T-cell (primary cell): ENCODE measurements around the gene PNPLA1. TPM values are rescaled to one million over a fixed set of nuclear protein-coding genes. Genes with fewer than 3 reads are reported as not detected.

Source experiments
- ATAC-seq, 4 experiments: fragments of 200-7000 bp in 3 of 4; fragments of 150-1000 bp in 1 of 4; cut with Tn5 transposase; replicated peaks in 1 of 4; 1 replicate in 3 of 4; 2 replicates in 1 of 4; pipeline ENCODE4 v1.10.0; 2021; ENCODE audit warnings: moderate library complexity in 3 of 4, mild to moderate bottlenecking in 2 of 4, moderate number of reproducible peaks in 1 of 4
- CTCF ChIA-PET, 2 donors: fragments of 300-600 bp; sonication (Branson Sonifier 250); formaldehyde crosslinking; loops; one replicate each; lab custom pipeline; 2022; ENCODE audit warnings: antibody characterized with exemption in 2 of 2; lab: Charles Lee
- POLR2A ChIA-PET, 2 donors: fragments of 300-600 bp; sonication (Branson Sonifier 250); formaldehyde crosslinking; loops; one replicate each; lab custom pipeline; 2022; ENCODE audit warnings: antibody characterized with exemption in 2 of 2; lab: Charles Lee
- DNase-seq, 35 experiments: peaks; one replicate each; pipeline versions ENCODE4 v3.0.0 to v3.0.0-alpha.2; 2013 to 2023
- H3K27ac ChIP-seq: one replicate; pipeline ENCODE4 v1.5.1; 2013; ENCODE audit warnings: low read length
- H3K27me3 ChIP-seq, 2 experiments: replicated peaks in 1 of 2; 1 replicate in 1 of 2; 2 replicates in 1 of 2; pipeline versions ENCODE4 v1.6.1 to v1.7.0; 2013; ENCODE audit warnings: low read length in 1 of 2, mixed read lengths in 1 of 2; ENCODE audit not compliant: control insufficient read depth in 2 of 2, insufficient read depth in 2 of 2; ENCODE audit errors: extremely low read depth in 1 of 2
- H3K36me3 ChIP-seq, 2 donors: 1 replicate in 1 of 2; 2 replicates in 1 of 2; pipeline versions ENCODE4 v1.6.1 to v1.7.0; 2013; ENCODE audit warnings: low read length in 1 of 2; ENCODE audit not compliant: control insufficient read depth in 2 of 2, insufficient read depth in 1 of 2; ENCODE audit errors: extremely low read depth in 1 of 2
- H3K4me1 ChIP-seq, 2 experiments: 1 replicate in 1 of 2; 2 replicates in 1 of 2; pipeline versions ENCODE4 v1.6.1 to v1.7.0; 2013; ENCODE audit warnings: low read length in 2 of 2, mixed read lengths in 1 of 2; ENCODE audit not compliant: insufficient read depth in 2 of 2, control insufficient read depth in 1 of 2; ENCODE audit errors: extremely low read depth in 1 of 2
- H3K4me3 ChIP-seq, 2 donors: 1 replicate in 1 of 2; 2 replicates in 1 of 2; pipeline versions ENCODE4 v1.5.1 to v1.7.0; 2013; ENCODE audit warnings: mild to moderate bottlenecking in 2 of 2, low read length in 1 of 2, moderate library complexity in 1 of 2; ENCODE audit not compliant: control insufficient read depth in 1 of 2; ENCODE audit errors: extremely low read depth in 1 of 2
- H3K9me3 ChIP-seq: 2 replicates; pipeline ENCODE4 v1.7.0; 2013
- H3K27ac Mint-ChIP-seq, 2 donors: one replicate each; pipeline ENCODE4 v1.8.0; 2020 to 2021; ENCODE audit warnings: mild to moderate bottlenecking in 2 of 2, mixed read lengths in 2 of 2
- H3K27me3 Mint-ChIP-seq, 2 donors: one replicate each; pipeline ENCODE4 v1.8.0; 2021 to 2022; ENCODE audit warnings: mixed read lengths in 2 of 2
- H3K36me3 Mint-ChIP-seq: one replicate; pipeline ENCODE4 v1.8.0; 2021; ENCODE audit warnings: mixed read lengths
- H3K4me1 Mint-ChIP-seq, 3 donors: one replicate each; pipeline ENCODE4 v1.8.0; 2020 to 2022; ENCODE audit warnings: mixed read lengths in 3 of 3, mild to moderate bottlenecking in 1 of 3
- H3K4me3 Mint-ChIP-seq, 3 donors: one replicate each; pipeline ENCODE4 v1.8.0; 2020 to 2022; ENCODE audit warnings: mild to moderate bottlenecking in 3 of 3, mixed read lengths in 3 of 3, moderate library complexity in 3 of 3
- H3K9me3 Mint-ChIP-seq, 3 donors: one replicate each; pipeline ENCODE4 v1.8.0; 2020 to 2022; ENCODE audit warnings: mixed read lengths in 3 of 3
- WGBS: methylation state at CpG from one replicate; pipeline ENCODE4 v1.1.5; 2013; ENCODE audit warnings: missing lambda C conversion rate; ENCODE audit not compliant: insufficient coverage; 5-methylcytosine and 5-hydroxymethylcytosine counted together
- total RNA-seq, 35 experiments: library from RNA in 6 of 35; stranded (reverse) in 6 of 35; fragments of 120-200 nt in 1 of 35; gene quantifications; one replicate each; pipeline versions ENCODE4 v1.2.1 to v1.2.4 and lab custom pipeline; 2013 to 2026

Gene PNPLA1
- total RNA-seq, 5 donors from 2014 or later (not counting 1 experiment from before 2014, with no cell fraction given): 0.20 to 0.22 TPM; not detected in 3

DNA sequence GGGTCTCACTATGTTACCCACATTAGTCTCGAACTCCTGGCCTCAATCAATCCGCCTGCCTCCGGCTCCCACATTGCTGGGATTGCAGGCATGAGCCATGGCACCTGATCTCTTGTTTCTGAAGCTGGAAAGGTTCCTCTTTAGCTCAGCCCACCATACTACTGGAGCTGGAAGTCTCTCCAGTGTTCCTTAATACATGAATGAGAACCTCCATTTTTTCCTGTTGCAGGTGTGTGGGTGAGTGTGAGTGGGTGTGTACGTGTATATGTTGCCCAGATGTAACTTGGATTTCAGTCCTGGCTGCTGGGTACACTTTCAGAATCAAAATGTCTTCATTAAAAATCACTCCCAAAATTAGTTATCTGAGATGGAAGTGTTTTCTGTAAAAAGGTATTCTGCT, 11.1 kb downstream of the PNPLA1 start:
- no peak for DNase-seq
- no peaks in the 10 kb centered on the region for H3K36me3 ChIP-seq
- Mint-ChIP-seq H3K4me3 (no peak overlapping the region), H3K36me3 (no peaks in the 10 kb centered on the region), H3K9me3 (no peaks in the 10 kb centered on the region), H3K27ac (no peak overlapping the region), H3K27me3 (peaks cover 60 to 70% of the 10 kb centered on the region in 2 donors), H3K4me1 (peaks cover 0 to 6% (median 3%) of the 10 kb centered on the region in 3 donors)
- ATAC-seq: no peak
- ChIA-PET CTCF (no interaction called here), POLR2A (no interaction called here)
- H3K9me3 ChIP-seq: no peaks in the 10 kb centered on the region
- WGBS: 95% methylated on average over 3 of the region's 4 CpGs
- no peak overlapping the region for H3K4me3 ChIP-seq
- H3K27ac ChIP-seq: no peak overlapping the region
- peaks cover 9 to 34% of the 10 kb centered on the region in 2 experiments for H3K27me3 ChIP-seq
- H3K4me1 ChIP-seq: no peaks in the 10 kb centered on the region

DNA sequence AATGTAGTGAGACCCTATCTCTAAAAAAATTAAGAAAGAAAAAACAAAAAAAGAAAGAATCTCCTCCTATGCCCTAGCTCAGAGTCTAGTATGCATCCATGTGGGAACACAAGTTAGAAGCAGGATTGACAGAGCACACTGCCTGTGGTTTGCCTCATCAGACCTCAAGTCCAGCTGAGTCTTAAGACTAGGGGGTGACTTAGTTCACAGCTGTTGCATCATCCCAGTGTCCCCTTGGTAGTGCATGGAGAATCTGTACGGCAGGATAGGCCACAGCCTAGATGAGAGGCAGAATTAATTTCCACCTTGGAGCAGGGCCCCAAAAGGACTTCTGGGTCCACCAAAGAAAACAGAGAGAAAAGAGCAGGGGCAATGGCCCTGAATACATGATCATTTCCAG, 13.7 kb downstream of the PNPLA1 start:
- ChIA-PET CTCF (interaction anchor here in 1 of 2 donors (1.5 kb wide), 1 partner anchor 19 kb away, joined by 4 read pairs; no protein-coding TSS in a partner anchor), POLR2A (no interaction called here)
- Mint-ChIP-seq H3K36me3 (no peaks in the 10 kb centered on the region), H3K27ac (no peak overlapping the region), H3K4me3 (no peak overlapping the region), H3K27me3 (peaks cover 54 to 61% of the 10 kb centered on the region in 2 donors), H3K9me3 (no peaks in the 10 kb centered on the region), H3K4me1 (peaks cover 11 to 14% (median 12%) of the 10 kb centered on the region in 3 donors)
- Histone ChIP-seq H3K4me1 (peaks cover 8 to 12% of the 10 kb centered on the region in 2 experiments), H3K36me3 (no peaks in the 10 kb centered on the region), H3K9me3 (no peaks in the 10 kb centered on the region), H3K27me3 (peaks cover 10 to 32% of the 10 kb centered on the region in 2 experiments), H3K4me3 (no peak overlapping the region), H3K27ac (no peak overlapping the region)
- no peak for ATAC-seq
- DNase-seq: no peak
- 89% methylated on average over 1 of the region's 1 CpG for WGBS

GRCh38 chr6:36284359-36284758, 14.5 kb downstream of the PNPLA1 start:
- Histone ChIP-seq H3K9me3 (no peaks in the 10 kb centered on the region), H3K27me3 (peaks cover 10 to 31% of the 10 kb centered on the region in 2 experiments), H3K36me3 (no peaks in the 10 kb centered on the region), H3K4me3 (no peak overlapping the region), H3K27ac (no peak overlapping the region), H3K4me1 (peaks cover 8 to 12% of the 10 kb centered on the region in 2 experiments)
- Mint-ChIP-seq H3K4me3 (no peak overlapping the region), H3K9me3 (no peaks in the 10 kb centered on the region), H3K36me3 (no peaks in the 10 kb centered on the region), H3K27ac (no peak overlapping the region), H3K27me3 (peaks cover 52 to 57% of the 10 kb centered on the region in 2 donors), H3K4me1 (peaks cover 11 to 14% (median 12%) of the 10 kb centered on the region in 3 donors)
- no CpG with 5 or more reads among the region's 1 CpG for WGBS
- DNase-seq: no peak
- ChIA-PET POLR2A (no interaction called here), CTCF (interaction anchor here in 1 of 2 donors (1.5 kb wide), 1 partner anchor 18 kb away, joined by 4 read pairs; no protein-coding TSS in a partner anchor)
- ATAC-seq: no peak

- ATAC-seq (no peak), DNase-seq (no peak)
- no peaks in the 10 kb centered on the region for H3K9me3 ChIP-seq
- no peaks in the 10 kb centered on the region for H3K36me3 ChIP-seq
- H3K27ac Mint-ChIP-seq: no peak overlapping the region
- H3K4me3 ChIP-seq: no peak overlapping the region
- H3K4me1 Mint-ChIP-seq: peaks cover 11 to 14% (median 12%) of the 10 kb centered on the region in 3 donors
- no peak overlapping the region for H3K27ac ChIP-seq
- H3K9me3 Mint-ChIP-seq: no peaks in the 10 kb centered on the region
- POLR2A ChIA-PET: no interaction called here
- peaks cover 10 to 28% of the 10 kb centered on the region in 2 experiments for H3K27me3 ChIP-seq
- WGBS: 18% methylated on average over 21 of the region's 26 CpGs
- H3K27me3 Mint-ChIP-seq: peaks cover 47 to 50% of the 10 kb centered on the region in 2 donors
- no peak overlapping the region for H3K4me3 Mint-ChIP-seq
- H3K4me1 ChIP-seq: peaks cover 8 to 12% of the 10 kb centered on the region in 2 experiments
- no peaks in the 10 kb centered on the region for H3K36me3 Mint-ChIP-seq
- CTCF ChIA-PET: no interaction called here
Observed at GRCh38 chr6:36285187-36285671, 15.4 kb downstream of the PNPLA1 start.

DNA sequence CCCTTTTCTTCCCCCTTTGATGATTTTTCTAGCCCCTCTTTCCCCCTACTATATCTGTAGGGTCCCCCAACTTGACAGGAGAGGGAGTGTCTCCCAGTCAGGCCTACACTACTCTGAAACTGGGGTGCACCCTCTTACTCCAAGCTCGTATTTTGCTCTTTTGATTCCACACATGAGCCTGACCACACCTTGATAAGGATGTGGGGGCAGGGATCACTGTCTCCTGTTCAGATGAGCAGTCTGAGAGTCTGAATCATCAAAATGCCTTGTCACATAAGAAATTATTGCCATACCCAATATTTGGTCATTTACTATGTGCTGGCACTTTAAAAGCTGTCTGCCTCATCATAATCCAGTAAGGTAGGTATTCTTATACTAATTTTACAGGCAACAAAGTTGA, 15.9 kb downstream of the PNPLA1 start:
- CTCF ChIA-PET: interaction anchor here in 1 of 2 donors (1.2 kb wide), 1 partner anchor 11 kb away, joined by 3 read pairs; no protein-coding TSS in a partner anchor
- no peak overlapping the region for H3K27ac Mint-ChIP-seq
- DNase-seq (no peak), ATAC-seq (no peak)
- H3K4me3 Mint-ChIP-seq: no peak overlapping the region
- H3K36me3 ChIP-seq: no peaks in the 10 kb centered on the region
- WGBS: no CpG with 5 or more reads among the region's 1 CpG
- peaks cover 10 to 28% of the 10 kb centered on the region in 2 experiments for H3K27me3 ChIP-seq
- no peak overlapping the region for H3K4me3 ChIP-seq
- no peaks in the 10 kb centered on the region for H3K36me3 Mint-ChIP-seq
- peaks cover 8 to 12% of the 10 kb centered on the region in 2 experiments for H3K4me1 ChIP-seq
- POLR2A ChIA-PET: interaction anchor here in 1 of 2 donors (0.6 kb wide), 1 partner anchor 56 kb away, joined by 3 read pairs; no protein-coding TSS in a partner anchor
- no peaks in the 10 kb centered on the region for H3K9me3 Mint-ChIP-seq
- H3K9me3 ChIP-seq: no peaks in the 10 kb centered on the region
- H3K27me3 Mint-ChIP-seq: peaks cover 43 to 45% of the 10 kb centered on the region in 2 donors
- H3K4me1 Mint-ChIP-seq: peaks cover 11 to 14% (median 12%) of the 10 kb centered on the region in 3 donors
- H3K27ac ChIP-seq: no peak overlapping the region

GRCh38 chr6:36286858-36287257, 17.0 kb downstream of the PNPLA1 start:
- DNase-seq (no peak), ATAC-seq (no peak)
- Mint-ChIP-seq H3K36me3 (no peaks in the 10 kb centered on the region), H3K4me3 (no peak overlapping the region), H3K27me3 (peaks cover 36 to 38% of the 10 kb centered on the region in 2 donors), H3K9me3 (no peaks in the 10 kb centered on the region), H3K4me1 (peaks cover 11 to 14% (median 12%) of the 10 kb centered on the region in 3 donors), H3K27ac (no peak overlapping the region)
- 50% methylated on average over 2 of the region's 5 CpGs for WGBS
- Histone ChIP-seq H3K27me3 (peaks cover 10 to 34% of the 10 kb centered on the region in 2 experiments), H3K9me3 (no peaks in the 10 kb centered on the region), H3K4me3 (no peak overlapping the region), H3K4me1 (peaks cover 8 to 12% of the 10 kb centered on the region in 2 experiments), H3K27ac (no peak overlapping the region), H3K36me3 (no peaks in the 10 kb centered on the region)
- ChIA-PET POLR2A (no interaction called here), CTCF (interaction anchor here in 1 of 2 donors (1.2 to 1.3 kb wide), 2 partner anchors 10 to 16 kb away, joined by 3 read pairs; no protein-coding TSS in a partner anchor)
